ENCODE measurements around the gene CTSW.

DNA sequence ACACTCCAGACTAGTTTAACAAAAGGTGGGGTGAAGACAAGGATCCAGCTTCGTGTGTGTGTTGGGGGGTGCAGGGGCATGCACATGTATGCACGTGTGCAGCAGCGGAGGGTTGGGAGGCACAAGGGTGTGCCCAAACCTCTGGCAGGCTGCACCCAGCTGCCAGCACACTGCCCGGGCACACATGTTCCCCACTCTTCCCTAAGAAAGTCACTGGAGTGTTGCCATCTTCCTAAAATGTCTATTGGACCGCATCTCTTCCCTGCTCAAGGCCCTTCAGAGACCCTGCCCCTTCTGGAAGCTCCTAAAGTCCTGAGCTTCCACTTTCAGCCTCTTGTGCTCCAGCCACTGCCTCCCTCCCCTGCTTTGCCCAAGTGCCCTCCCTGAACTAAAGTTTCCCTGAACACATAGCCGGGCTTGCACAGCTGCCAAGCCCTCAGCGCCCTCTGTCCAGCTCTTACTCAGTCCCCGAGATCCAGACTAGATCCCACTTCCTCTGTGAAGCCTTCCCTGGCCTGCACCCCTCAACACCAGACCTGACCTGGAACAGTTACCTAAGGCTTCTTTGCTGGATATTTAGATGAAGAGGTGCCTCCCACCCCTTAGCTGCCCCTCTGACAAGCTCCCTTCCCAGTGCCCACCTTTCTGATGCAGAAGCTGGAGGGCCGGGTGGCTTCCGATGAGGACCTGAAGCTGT lies 27.7 kb upstream of the CTSW start:
- TF ChIP-seq, protein P1, sequence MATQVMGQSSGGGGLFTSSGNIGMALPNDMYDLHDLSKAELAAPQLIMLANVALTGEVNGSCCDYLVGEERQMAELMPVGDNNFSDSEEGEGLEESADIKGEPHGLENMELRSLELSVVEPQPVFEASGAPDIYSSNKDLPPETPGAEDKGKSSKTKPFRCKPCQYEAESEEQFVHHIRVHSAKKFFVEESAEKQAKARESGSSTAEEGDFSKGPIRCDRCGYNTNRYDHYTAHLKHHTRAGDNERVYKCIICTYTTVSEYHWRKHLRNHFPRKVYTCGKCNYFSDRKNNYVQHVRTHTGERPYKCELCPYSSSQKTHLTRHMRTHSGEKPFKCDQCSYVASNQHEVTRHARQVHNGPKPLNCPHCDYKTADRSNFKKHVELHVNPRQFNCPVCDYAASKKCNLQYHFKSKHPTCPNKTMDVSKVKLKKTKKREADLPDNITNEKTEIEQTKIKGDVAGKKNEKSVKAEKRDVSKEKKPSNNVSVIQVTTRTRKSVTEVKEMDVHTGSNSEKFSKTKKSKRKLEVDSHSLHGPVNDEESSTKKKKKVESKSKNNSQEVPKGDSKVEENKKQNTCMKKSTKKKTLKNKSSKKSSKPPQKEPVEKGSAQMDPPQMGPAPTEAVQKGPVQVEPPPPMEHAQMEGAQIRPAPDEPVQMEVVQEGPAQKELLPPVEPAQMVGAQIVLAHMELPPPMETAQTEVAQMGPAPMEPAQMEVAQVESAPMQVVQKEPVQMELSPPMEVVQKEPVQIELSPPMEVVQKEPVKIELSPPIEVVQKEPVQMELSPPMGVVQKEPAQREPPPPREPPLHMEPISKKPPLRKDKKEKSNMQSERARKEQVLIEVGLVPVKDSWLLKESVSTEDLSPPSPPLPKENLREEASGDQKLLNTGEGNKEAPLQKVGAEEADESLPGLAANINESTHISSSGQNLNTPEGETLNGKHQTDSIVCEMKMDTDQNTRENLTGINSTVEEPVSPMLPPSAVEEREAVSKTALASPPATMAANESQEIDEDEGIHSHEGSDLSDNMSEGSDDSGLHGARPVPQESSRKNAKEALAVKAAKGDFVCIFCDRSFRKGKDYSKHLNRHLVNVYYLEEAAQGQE (IDR thresholded peaks at IDR 0.05; ENCODE audit: borderline replicate concordance): no peak
- TF ChIP-seq, protein P2, sequence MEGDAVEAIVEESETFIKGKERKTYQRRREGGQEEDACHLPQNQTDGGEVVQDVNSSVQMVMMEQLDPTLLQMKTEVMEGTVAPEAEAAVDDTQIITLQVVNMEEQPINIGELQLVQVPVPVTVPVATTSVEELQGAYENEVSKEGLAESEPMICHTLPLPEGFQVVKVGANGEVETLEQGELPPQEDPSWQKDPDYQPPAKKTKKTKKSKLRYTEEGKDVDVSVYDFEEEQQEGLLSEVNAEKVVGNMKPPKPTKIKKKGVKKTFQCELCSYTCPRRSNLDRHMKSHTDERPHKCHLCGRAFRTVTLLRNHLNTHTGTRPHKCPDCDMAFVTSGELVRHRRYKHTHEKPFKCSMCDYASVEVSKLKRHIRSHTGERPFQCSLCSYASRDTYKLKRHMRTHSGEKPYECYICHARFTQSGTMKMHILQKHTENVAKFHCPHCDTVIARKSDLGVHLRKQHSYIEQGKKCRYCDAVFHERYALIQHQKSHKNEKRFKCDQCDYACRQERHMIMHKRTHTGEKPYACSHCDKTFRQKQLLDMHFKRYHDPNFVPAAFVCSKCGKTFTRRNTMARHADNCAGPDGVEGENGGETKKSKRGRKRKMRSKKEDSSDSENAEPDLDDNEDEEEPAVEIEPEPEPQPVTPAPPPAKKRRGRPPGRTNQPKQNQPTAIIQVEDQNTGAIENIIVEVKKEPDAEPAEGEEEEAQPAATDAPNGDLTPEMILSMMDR (IDR thresholded peaks at IDR 0.05; ENCODE audit: poor library complexity, severe bottlenecking): no peak
- TF ChIP-seq EZH2 (IDR thresholded peaks at IDR 0.05; ENCODE audit: borderline replicate concordance, insufficient read depth, low read length, poor library complexity, severe bottlenecking) (no peak), POLR2AphosphoS5 (IDR thresholded peaks at IDR 0.05) (peak; percentile 9), RAD21 (conservative IDR thresholded peaks at IDR 0.05) (no peak), MXI1 (conservative IDR thresholded peaks at IDR 0.05; ENCODE audit: poor library complexity, severe bottlenecking) (no peak), TAF1 (IDR thresholded peaks at IDR 0.05; ENCODE audit: low read depth) (no peak), EP300 (conservative IDR thresholded peaks at IDR 0.05; ENCODE audit: poor library complexity, severe bottlenecking) (no peak), SMC3 (conservative IDR thresholded peaks at IDR 0.05; ENCODE audit: poor library complexity) (no peak)

All from neural cell (in vitro differentiated cells).